ENCODE measurements around the gene CDKAL1. TPM values are rescaled to one million over a fixed set of nuclear protein-coding genes. Genes with fewer than 3 reads are reported as not detected.

CDKAL1 gene
- total and polyA plus RNA-seq, 2 of the 13 experiments (the other 11 are each of a cell fraction or from before 2014, with no cell fraction given) = 9.5 to 27.7 TPM

DNA sequence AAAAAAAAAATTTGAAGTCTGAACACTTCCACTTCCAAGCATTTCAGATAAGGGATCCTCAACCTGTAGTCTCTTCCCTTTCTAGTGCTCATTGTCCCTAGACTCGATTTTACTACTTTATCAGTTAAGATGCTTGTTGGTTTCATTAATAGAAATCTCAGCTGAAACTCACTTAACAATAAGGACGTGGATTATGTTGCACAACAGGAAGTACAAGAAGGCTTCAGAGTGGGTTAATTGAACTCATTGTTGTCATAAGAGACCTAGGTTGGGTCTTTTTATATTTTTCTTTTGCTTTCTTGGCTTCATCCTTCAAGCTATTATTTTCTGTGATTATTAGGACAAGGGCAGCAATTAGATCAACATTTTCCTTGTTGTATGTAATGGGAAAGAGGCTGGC lies 175.2 kb downstream of the CDKAL1 start (continued):
- TF ChIP-seq GPBP1L1 (CRISPR knock-in tag; IDR thresholded peaks at IDR 0.05) = no peak
- TF ChIP-seq TMF1 (CRISPR knock-in tag; IDR thresholded peaks at IDR 0.05; ENCODE audit: low read depth) = no peak
- TF ChIP-seq ARID4A (CRISPR knock-in tag; IDR thresholded peaks at IDR 0.05; ENCODE audit: borderline replicate concordance) = no peak
- TF ChIP-seq, protein P1, sequence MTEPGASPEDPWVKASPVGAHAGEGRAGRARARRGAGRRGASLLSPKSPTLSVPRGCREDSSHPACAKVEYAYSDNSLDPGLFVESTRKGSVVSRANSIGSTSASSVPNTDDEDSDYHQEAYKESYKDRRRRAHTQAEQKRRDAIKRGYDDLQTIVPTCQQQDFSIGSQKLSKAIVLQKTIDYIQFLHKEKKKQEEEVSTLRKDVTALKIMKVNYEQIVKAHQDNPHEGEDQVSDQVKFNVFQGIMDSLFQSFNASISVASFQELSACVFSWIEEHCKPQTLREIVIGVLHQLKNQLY (CRISPR knock-in tag; IDR thresholded peaks at IDR 0.05) = no peak
- TF ChIP-seq ZNF737 (CRISPR knock-in tag; IDR thresholded peaks at IDR 0.05; ENCODE audit: borderline replicate concordance) = no peak
- no peak for TF ChIP-seq RBAK (CRISPR knock-in tag; IDR thresholded peaks at IDR 0.05)
- no peak for TF ChIP-seq MYNN (CRISPR knock-in tag; IDR thresholded peaks at IDR 0.05; ENCODE audit: low read depth)
- TF ChIP-seq LCORL (IDR thresholded peaks at IDR 0.05) = no peak
- no peak for TF ChIP-seq LCORL (CRISPR knock-in tag; IDR thresholded peaks at IDR 0.05)
